Right forelimb (tissue), 1 donor: ENCODE results near the gene MFAP1.
A peak's percentile ranks its signal among the peaks of the same experiment; 100 is the strongest.
"Not testable (repeated sequence)": the region's sequence is repeated elsewhere in the genome, so short reads cannot be mapped to it uniquely, and the experiment has no call there.

ENCODE experiments used
- DNase-seq: peaks from one replicate; pipeline ENCODE4 v3.0.0-alpha.2; 2018

MFAP1 gene

GRCh38 chr15:43824302-43825246 lies at the start of gene MFAP1:
Gene MFAP1 (minus strand): TSS chr15:43824690. CDS start chr15:43824569, 121 bp downstream.
- DNase-seq = peak; percentile 91

DNA sequence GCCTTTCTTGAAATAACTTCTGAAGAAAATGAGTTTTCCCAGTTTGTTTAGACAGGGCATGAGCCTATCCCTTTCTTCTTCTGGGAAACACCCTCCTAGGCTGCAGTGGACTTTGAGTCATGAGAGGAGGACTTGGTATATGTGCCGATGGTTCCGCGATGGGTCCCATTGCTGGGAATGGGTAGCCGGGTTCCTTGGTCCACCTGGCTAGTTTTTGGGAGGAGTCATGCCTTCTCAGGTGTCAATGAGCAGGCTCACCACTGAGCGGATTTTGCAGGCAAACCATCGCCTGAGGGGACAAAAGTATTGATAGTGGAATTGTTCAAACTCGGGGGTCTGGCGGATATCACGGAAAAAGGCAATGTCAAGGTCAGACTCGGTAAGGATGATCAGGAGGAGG lies 49.2 kb upstream of the MFAP1 start:
- DNase-seq = no peak

DNA sequence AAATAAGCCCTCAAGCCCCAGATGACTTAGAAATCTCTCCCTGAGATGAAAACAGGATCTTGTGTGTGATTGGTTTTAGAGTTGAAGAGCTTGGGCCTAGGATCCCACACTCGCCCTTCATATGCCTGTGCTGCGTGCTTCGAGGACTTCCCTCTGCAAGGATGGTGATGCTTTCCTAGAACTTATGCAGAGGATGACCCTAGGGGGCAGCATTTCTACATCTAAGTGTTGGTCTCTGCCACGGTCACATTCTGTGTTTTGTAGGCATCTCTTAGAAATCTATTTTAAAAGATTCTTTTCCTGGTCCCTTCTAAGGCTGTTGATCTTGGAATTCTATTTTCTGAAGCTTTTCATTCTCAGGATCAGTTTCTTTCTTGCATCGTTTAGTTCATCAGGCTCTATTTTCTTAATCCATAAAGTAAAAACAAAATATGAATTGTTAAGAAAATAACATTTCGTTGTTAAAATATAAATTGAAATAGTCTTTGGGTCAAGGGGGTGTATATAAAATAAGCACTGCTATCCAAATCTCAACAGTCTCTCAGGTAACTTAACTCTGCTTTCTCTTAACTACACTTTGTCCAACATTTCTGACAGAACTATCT lies 48.0 kb upstream of the MFAP1 start:
- peak; percentile 53 for DNase-seq

DNA sequence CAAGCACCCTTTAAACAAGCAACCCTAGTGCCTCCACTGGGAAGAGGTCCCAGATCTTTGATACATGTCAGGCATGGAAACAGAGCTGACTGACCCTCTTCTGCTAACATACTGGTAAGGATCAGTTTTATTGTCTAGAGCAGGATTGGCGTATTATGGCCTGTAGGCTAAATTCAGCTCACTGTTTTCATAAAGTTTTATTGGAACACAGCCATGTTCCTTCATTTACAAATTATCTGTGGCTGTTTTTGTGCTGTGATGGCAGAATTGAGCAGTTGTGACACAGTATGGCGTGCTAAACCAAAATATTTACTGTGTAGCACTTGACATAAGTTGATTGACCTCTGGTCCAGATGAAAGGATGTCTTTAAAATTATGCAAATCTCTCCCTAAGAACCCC lies 47.3 kb upstream of the MFAP1 start:
- no peak for DNase-seq

- DNase-seq = no peak
These were observed 43.9 kb upstream of the MFAP1 start for GRCh38 chr15:43868406-43868805.

GRCh38 chr15:43867096-43867495 lies 42.6 kb upstream of the MFAP1 start:
- no peak for DNase-seq

DNA sequence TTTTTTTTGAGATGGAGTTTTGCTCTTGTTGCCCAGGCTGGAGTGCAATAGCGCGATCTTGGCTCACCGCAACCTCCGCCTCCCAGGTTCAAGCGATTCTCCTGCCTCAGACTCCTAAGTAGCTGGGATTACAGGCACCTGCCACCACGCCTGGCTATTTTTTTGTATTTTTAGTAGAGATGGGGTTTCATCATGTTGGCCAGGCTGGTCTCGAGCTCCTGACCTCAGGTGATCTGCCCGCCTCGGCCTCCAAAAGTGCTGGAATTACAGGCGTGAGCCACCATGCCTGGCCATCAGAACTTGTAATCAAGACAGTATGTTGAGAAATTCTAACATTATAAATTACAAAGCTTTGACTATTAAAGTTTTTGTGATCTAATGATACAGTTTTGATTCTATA lies 42.1 kb upstream of the MFAP1 start:
- not testable (repeated sequence) for DNase-seq

GRCh38 chr15:43859546-43859945 lies 35.1 kb upstream of the MFAP1 start:
- no peak for DNase-seq

GRCh38 chr15:43854801-43855200 lies 30.3 kb upstream of the MFAP1 start:
- DNase-seq = no peak

GRCh38 chr15:43852607-43853006 lies 28.1 kb upstream of the MFAP1 start:
- no peak for DNase-seq

- no peak for DNase-seq
These were observed 26.8 kb upstream of the MFAP1 start for GRCh38 chr15:43851251-43851650.

- no peak for DNase-seq
These were observed 20.9 kb upstream of the MFAP1 start for GRCh38 chr15:43845421-43845820.

GRCh38 chr15:43832485-43832884 lies 8.0 kb upstream of the MFAP1 start:
- not testable (repeated sequence) for DNase-seq

- not testable (repeated sequence) for DNase-seq
These were observed 7.1 kb upstream of the MFAP1 start for GRCh38 chr15:43831519-43832052.

GRCh38 chr15:43830691-43831275 lies 6.3 kb upstream of the MFAP1 start:
- not testable (repeated sequence) for DNase-seq

DNA sequence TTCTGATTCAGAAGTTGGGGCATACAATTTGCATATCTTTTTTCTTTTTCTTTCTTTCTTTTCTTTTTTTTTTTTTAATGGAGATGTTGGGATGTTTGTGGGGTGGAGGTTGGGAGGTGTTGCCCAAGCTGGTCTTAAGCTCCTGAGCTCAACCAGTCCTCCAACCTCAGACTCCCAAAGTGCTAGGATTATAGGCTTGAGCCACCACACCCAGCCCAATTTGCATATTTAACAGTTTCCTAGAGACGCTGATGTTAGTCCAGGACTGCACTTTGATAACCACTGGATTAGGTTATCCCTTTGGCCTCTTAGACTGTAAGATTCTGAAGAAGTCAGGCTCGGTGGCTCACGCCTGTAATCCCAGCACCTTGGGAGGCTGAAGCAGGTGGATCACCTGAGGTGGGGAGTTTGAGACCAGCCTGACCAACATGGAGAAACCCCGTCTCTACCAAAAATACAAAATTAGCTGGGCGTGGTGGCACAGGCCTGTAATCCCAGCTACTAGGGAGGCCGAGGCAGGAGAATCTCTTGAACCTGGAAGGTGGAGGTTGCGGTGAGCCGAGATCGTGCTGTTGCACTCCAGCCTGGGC lies 5.6 kb upstream of the MFAP1 start:
- DNase-seq = not testable (repeated sequence)

GRCh38 chr15:43828061-43828657 lies 3.7 kb upstream of the MFAP1 start:
- DNase-seq = no peak

- peak; percentile 86 for DNase-seq
These were observed 2.2 kb upstream of the MFAP1 start, which contains the start of gene WDR76 for GRCh38 chr15:43826508-43827341. Gene WDR76 (plus strand): TSS chr15:43827002. CDS start chr15:43827033, 31 bp downstream.

DNA sequence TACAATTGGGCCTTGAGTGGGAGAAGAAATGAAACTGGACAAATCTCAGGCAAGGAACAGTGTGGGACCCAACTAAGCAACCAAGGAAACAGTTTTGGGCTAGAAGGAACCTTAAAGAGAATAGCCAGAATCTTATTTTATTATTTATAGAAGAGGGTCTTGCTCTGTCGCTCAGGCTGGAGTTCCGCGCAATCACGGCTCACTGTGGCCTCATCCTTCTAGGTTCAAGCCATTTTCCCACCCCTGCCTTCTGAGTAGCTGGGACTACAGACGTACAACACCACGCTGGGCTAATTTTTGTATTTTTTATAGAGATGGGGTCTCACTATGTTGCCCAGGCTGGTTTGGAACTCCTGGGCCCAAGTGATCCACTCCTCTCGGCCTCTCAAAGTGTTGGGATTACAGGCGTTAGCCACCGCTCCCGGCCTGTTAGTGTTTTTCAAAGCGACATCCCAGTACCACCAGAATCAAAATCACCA lies 1.6 kb upstream of the MFAP1 start:
- no peak for DNase-seq

GRCh38 chr15:43825305-43825704 lies 815 bp upstream of the MFAP1 start:
- DNase-seq = not testable (repeated sequence)

DNA sequence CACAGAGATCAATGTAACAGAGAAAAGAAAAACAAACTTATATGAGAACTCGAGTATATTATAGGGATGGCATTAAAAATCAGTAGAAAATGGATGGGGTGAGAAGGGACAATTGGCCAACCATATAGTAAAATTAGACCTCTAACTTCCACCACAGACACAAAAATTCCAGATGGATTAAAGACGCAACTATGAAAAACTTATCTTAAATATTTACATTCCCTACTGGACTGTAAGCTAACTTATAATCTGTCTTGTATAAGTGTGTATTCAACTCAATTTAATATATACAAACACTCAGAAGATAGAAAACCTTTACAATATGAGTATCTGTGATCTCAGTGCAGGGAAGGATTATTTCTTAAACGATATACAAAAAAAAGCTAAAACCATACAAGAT lies 3.0 kb downstream of the MFAP1 start:
- DNase-seq = no peak
